Tibial artery (tissue), 4 donors: ENCODE measurements around the gene RNF14.

Experiments used
- DNase-seq, 2 donors: peaks; one replicate each; pipeline ENCODE4 v3.0.0-alpha.2; 2019
- H3K27ac ChIP-seq, 2 donors: fragments of 200-600 bp; sonication (generic) in 1 of 2; 1 replicate in 1 of 2; 2 replicates in 1 of 2; pipeline ENCODE4 v1.5.1; 2018 to 2019; ENCODE audit warnings: mild to moderate bottlenecking in 1 of 2
- H3K27me3 ChIP-seq, 2 donors: fragments of 200-600 bp; sonication (generic) in 1 of 2; one replicate each; pipeline versions ENCODE4 v1.5.1 to v1.6.0; 2016 to 2019
- H3K36me3 ChIP-seq, 3 donors: fragments of 200-600 bp; sonication (generic) in 2 of 3; one replicate each; pipeline ENCODE4 v1.5.1; 2016 to 2019; ENCODE audit warnings: mild to moderate bottlenecking in 2 of 3
- H3K4me1 ChIP-seq, 4 donors: fragments of 200-600 bp; sonication (generic) in 2 of 4; 1 replicate in 3 of 4; 2 replicates in 1 of 4; pipeline ENCODE4 v1.5.1; 2016 to 2019
- H3K4me3 ChIP-seq, 2 donors: fragments of 200-600 bp; sonication (generic) in 1 of 2; 1 replicate in 1 of 2; 2 replicates in 1 of 2; pipeline ENCODE4 v1.5.1; 2018 to 2019; ENCODE audit warnings: mild to moderate bottlenecking in 2 of 2
- H3K9me3 ChIP-seq, 3 donors: fragments of 200-600 bp; sonication (generic) in 1 of 3; one replicate each; pipeline ENCODE4 v1.5.1; 2016 to 2019
- CTCF ChIP-seq, 2 experiments: fragments of 200-600 bp in 1 of 2; fragments of 450-650 bp in 1 of 2; IDR thresholded peaks; one replicate each; pipeline ENCODE4 v1.5.1; 2017 to 2019; ENCODE audit warnings: antibody characterized with exemption in 2 of 2, mild to moderate bottlenecking in 1 of 2, moderate library complexity in 1 of 2
- intact Hi-C: fragments of 100-400 bp; cut with DNase I; formaldehyde crosslinking; loops from one replicate; pipeline ENCODE4 v1.15.0; 2023; ENCODE audit warnings: low total_unique reads

The RNF14 gene

GRCh38 chr5:141969783-141970771, 1.2 kb downstream of the RNF14 start:
- TF ChIP-seq CTCF (IDR thresholded peaks at IDR 0.05) = no peak
- H3K4me1 ChIP-seq = peaks cover 0 to 33% (median 9%) of the 10 kb centered on the region in 4 donors
- no peak for DNase-seq
- peak overlapping the region; percentile 73 to 85 for H3K4me3 ChIP-seq
- peak overlapping the region; percentile 95 to 97 for H3K27ac ChIP-seq
- no peaks in the 10 kb centered on the region for H3K27me3 ChIP-seq
- H3K36me3 ChIP-seq = peaks cover 18 to 32% (median 23%) of the 10 kb centered on the region in 3 donors
- no peaks in the 10 kb centered on the region for H3K9me3 ChIP-seq
- intact Hi-C loops = no loop called here

GRCh38 chr5:141973871-141974595, 5.1 kb downstream of the RNF14 start:
- TF ChIP-seq CTCF (IDR thresholded peaks at IDR 0.05) = no peak
- peaks cover 0 to 38% (median 9%) of the 10 kb centered on the region in 4 donors for H3K4me1 ChIP-seq

GRCh38 chr5:141976176-141976575, 7.3 kb downstream of the RNF14 start:
- no peak for DNase-seq
- intact Hi-C loops = no loop called here
- no peak for TF ChIP-seq CTCF (IDR thresholded peaks at IDR 0.05)

More at GRCh38 chr5:141973871-141974595, 5.1 kb downstream of the RNF14 start:
- Histone ChIP-seq H3K36me3 (peaks cover 42 to 59% (median 49%) of the 10 kb centered on the region in 3 donors), H3K9me3 (no peaks in the 10 kb centered on the region), H3K4me3 (no peak overlapping the region), H3K27me3 (no peaks in the 10 kb centered on the region), H3K27ac (no peak overlapping the region)
- intact Hi-C loops = no loop called here
- DNase-seq = no peak

GRCh38 chr5:141978389-141978788, 9.5 kb downstream of the RNF14 start:
- Histone ChIP-seq H3K4me1 (peaks cover 0 to 12% (median 0%) of the 10 kb centered on the region in 4 donors), H3K9me3 (no peaks in the 10 kb centered on the region), H3K27me3 (no peaks in the 10 kb centered on the region), H3K27ac (no peak overlapping the region), H3K36me3 (peaks cover 80 to 87% (median 81%) of the 10 kb centered on the region in 3 donors), H3K4me3 (no peak overlapping the region)
- intact Hi-C loops = no loop called here
- DNase-seq = no peak
- TF ChIP-seq CTCF (IDR thresholded peaks at IDR 0.05) = no peak

More at GRCh38 chr5:141976176-141976575, 7.3 kb downstream of the RNF14 start:
- Histone ChIP-seq H3K9me3 (no peaks in the 10 kb centered on the region), H3K27ac (no peak overlapping the region), H3K36me3 (peaks cover 64 to 80% (median 71%) of the 10 kb centered on the region in 3 donors), H3K4me3 (no peak overlapping the region), H3K4me1 (peaks cover 0 to 22% (median 2%) of the 10 kb centered on the region in 4 donors), H3K27me3 (no peaks in the 10 kb centered on the region)

- Histone ChIP-seq H3K27me3 (no peaks in the 10 kb centered on the region), H3K4me3 (no peak overlapping the region), H3K4me1 (peaks cover 0 to 2% (median 0%) of the 10 kb centered on the region in 4 donors), H3K27ac (no peak overlapping the region), H3K36me3 (peaks cover 87 to 100% (median 90%) of the 10 kb centered on the region in 3 donors), H3K9me3 (no peaks in the 10 kb centered on the region)
- intact Hi-C loops = no loop called here
- TF ChIP-seq CTCF (IDR thresholded peaks at IDR 0.05) = no peak
- DNase-seq = no peak
Measured at GRCh38 chr5:141982626-141983025, 13.7 kb downstream of the RNF14 start.
